GM18526 (cell line): ENCODE measurements around the gene AP5Z1.

ENCODE experiments used
- POLR2A ChIP-seq: IDR thresholded peaks from 3 replicates; pipeline ENCODE4 v1.6.1; 2011; ENCODE audit not compliant: insufficient read length; ENCODE audit errors: extremely low read depth

The AP5Z1 gene

DNA sequence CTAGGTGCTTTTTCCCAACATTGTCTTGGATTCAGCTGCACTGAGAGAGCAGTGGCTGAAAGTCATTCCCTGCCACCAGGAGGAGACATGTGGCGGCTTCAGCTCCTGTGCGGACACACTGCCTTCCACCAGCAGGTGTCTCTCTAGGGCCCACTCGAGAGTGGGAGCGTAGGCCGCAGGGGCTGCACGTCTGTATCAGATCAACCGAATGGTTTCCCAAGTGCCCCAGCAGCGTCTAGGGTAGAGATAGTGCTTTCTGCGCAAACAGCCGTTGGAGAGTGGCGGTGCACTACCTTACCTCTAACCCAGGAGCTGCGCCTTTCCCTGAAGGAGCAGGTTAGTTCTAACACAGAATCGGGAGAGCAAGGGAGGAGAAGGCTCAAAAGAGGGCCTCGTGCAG is 54.8 kb downstream of the AP5Z1 start:
- no peak for TF ChIP-seq POLR2A

DNA sequence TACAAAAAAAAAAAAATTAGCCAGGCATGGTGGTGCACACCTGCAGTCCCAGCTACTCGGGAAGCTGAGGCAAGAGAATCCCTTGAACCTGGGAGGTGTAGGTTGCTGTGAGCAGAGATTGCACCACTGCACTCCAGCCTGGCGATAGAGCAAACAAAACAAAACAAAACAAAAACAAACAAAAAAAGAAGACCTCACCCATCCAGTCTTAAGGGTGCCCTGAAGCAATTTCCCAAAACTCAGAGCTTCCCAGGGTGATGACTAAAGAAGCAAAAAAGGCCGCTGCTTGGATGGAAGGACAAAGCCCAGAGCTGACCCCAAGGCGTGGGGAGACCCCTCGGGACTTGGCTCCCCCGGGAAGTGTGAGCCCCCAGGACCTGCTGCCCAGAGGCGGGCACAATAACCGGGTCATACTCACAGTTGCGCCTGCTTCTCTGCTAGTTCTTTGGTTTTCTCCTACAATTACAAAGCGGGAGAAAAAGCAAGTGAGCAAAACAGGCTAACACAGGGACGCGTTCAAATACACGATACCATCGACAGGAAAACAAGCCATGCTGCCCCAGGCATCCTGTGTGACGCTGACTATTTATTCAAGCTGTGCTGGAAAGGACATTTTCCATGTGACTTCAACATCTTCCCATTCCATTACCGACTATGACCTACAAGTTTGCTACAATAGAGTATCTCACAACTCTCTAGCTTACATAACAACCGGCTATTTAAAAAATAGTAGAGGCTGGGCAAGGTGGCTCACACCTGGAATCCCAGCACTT is 56.5 kb downstream of the AP5Z1 start:
- TF ChIP-seq POLR2A = no peak

DNA sequence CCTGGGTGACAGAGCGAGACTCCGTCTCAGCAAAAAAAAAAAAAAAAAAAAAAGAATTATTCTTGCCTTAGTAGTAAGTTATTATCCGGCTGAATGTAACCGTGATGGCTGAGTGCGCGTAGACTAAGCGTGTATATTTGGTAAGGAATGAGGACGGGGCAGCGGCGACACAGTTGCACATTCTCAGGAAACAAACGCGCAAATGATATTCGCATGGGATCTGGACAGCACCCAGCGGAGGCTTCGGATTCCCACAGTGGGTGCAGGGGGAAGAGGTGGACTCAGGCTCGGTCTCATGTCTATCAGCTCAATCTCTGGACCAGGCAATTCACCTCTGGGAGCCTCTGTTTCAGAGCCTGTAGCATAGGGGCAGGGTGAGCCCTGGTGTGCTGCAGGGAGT is 57.3 kb downstream of the AP5Z1 start:
- no peak for TF ChIP-seq POLR2A

DNA sequence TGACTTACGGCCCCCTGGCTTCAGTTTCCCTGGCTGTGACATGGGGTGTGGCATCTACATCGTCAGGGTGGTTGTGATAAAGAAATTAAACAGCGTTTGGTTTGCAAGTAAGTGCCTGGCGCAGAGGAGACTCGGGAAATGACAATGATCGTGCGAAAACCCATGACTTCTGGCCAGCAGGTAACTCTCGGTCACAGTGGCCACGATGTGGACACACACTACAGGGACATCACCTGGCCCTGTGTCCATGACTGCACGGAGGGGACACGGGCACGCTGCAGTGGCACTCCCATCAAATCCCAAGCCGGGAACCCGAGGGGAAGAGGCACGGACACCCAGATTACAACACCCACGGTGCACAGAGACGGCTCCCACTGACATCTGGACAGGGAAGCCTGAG is 57.8 kb downstream of the AP5Z1 start:
- no peak for TF ChIP-seq POLR2A

DNA sequence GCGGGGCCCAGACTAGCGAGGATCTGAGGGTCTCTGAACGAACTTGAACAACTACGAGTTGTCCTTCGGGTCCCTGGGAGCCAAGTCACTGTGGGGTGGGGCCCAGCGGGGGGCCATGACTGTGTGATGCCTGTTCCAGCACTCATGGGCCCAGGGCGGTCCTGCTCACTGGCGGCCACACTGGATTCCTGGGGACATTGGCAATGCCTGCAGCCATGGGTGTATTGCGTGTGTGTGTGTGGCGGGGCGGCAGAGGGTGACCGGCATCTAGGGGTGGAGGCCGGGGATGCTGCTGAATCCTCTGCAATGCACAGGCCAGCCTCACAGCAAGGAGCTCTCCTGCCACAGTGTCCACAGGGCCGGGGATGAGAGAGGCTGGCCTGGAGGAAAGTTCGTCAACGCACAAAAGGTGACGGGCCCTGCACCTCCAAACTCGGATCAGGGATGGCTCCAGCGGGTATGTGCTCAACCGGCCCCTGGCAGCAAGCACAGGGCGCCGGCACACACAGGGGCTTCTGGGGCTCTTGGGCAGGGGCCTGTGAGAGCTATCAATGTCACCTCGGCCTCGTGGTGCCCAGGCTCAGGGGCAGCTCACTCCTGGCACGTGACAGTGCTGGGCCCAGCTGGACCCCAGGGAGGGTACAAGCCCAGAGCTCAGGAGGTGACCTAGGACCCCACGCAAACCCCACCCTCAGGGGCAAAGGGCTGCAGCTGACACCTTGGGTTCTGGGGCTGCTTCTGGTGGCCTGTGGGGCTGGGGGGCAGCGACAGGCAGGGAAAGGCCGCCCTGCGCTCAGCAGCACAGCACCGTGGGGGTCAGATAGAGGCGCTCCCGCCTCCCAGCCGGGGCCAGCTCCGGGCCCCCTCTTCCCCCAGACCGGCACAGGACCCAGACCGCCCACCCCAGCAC is 58.5 kb downstream of the AP5Z1 start:
- no peak for TF ChIP-seq POLR2A

DNA sequence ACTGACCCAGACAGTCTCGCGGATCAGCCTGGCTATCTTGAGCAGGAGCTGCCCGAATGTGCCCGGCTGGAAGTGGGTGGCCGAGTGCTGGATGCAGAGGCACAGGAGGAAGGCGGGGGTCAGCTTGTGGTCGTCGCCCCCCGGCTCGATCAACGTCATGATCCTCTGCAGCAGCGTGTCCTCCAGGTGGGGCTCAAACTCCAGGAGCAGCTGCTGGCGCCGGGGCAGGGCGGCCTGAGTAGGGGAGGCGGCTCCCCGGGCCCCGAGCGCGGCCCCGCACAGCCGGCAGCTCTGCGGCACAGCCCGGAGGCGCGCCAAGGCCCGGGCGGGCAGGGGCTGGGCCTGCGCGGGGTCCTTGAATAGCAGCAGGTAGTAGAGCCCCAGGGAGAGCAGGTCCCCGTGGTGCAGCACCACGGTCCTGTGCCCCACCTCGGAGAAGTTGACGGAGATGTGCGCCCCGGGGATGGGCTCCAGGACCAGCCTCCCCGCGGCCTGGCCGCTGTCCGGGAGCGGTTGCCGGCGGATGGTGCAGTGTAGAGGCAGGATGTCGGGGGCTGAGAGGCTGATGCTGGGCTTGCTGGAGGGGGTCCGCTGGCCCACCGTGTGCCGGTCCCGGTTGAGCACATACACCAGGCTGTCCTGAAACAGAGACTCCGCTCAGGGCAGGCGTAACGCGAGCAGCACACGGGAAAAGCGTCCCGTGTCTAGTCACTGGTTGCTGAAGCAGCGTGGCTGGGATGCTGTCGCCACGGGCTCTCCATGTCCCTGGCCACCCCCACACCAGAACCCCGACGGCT is 59.4 kb downstream of the AP5Z1 start:
- no peak for TF ChIP-seq POLR2A

DNA sequence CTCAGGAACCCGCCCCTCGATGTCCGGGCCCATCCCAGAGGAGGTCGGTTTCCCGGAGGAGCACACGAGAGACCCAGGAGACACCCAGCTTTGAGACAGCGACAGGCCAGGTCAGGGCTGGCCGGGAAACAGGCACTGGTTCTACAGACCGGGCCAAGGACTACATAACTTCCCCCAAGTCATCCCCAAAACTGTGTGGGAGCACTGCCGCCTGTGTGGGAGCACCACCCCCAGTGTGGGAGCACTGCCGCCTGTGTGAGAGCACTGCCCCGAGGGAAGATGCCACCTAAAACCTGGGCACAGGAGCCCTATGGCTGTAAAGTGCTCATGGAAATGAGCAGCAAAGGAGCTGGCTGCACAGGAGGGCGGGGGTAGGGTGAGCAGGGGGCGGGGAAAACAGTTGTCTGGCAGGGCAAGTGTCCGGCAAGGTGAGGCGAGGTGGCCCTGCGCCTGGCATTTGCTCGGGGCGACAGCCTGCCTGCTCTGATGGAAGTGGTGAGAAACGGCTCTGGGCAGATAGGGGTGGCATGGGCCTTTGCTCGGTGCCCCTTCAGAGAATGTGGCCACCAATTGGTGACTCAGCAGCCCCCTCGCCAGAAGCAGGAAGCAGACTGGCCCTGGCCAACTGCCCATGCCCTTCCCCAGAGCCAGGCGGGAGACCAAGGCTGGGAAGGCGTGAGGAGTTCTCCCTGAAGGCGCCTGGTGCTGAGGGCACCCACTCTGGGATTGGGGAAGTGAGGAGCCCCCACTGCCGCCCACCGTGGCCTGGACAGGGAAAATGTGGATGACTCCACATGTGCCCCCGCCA is 60.2 kb downstream of the AP5Z1 start:
- TF ChIP-seq POLR2A = no peak

DNA sequence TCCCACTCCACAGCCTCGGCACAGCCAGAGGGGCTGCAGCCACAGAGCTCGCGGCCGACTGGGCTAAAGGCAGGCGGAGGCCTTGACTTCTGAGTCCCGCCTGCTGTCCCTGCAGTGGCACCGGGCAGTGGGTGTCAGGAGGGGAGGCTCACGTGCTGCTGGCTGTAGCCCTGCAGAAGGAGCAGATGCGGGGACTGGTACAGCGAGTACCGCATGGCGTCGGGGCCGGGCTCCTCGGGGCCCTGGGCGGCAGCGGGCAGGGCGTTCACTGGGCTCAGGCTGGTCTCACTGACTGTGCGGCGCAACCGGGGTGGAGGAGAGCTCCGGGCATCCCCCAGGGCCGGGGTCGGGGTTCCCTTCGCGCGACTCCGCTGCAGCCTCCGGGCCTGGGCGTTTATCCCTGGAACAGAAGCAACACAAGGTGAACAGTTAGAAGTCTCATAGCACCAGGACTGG is 60.8 kb downstream of the AP5Z1 start:
- TF ChIP-seq POLR2A = no peak

DNA sequence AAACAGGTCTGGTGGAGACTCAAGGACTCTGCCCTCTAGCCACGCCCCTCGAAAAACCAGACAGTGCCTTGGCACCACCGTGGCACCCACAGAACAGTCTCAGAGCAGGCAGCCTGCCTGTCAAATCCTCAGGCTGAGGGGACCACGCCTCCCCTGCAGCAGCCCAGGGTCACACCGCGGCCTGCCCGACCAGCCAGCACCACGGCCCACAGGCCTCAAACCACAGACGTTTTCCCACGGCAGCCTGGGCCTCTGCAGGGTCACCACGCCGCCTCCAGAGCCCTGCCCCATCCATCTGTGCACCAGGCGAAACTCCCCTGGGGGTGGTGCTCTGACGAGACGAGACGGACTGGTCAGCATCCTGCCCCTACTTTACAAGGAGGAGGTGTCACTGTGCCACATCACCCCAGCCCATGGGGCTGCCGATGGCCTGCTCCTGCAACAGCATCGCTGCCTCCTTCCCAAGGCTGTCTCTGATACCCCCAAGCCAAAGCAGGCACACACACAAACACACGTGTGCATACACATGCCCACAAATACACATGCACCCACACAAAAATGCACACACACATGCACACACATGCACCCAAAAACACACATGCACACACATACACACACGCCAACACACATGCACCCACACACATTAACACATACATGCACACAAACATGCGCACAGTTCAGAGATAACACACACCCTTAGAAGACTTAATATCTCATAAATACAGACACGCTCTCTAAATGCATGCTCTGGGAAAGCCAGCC is 61.8 kb downstream of the AP5Z1 start:
- no peak for TF ChIP-seq POLR2A

DNA sequence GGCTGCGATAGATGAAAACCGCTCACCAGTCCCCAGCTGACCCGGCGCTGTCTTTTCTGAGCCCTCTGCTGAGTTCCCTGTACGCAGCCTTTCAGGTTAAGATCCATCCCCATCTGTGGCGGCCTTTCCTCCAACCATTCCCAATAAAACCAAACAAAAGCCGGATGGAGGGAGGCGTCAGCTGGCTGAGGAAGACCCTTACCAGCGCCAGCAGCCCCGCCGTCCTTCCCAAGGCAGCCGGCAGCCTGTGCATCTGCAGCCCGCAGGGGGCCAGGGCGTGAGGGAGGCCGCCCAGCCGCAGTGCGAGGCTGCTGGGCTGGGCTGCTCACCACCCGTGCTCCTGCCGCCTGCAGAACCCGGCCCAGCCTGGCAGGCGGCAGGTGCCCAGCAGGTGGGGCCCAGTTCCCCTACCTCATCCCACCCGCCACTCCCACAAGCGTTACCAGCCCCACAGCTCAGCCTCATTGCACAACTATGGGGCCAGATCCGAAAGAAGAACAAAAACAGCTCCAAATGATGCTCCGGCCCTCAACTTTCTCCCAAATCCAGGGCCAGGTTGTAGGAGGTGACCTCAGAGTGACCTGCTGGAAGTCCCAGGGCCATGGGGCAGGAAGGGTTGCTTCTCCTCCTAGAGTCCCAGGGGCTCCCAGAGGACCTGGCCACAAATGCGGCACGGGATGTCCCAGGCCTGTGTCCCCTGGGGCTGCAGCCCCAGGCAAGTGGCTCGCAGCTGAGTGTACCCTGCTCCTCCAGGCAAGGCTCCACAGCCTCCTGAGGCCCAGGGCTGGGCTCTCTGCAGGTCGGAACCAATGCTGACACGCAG is 62.6 kb downstream of the AP5Z1 start:
- no peak for TF ChIP-seq POLR2A

DNA sequence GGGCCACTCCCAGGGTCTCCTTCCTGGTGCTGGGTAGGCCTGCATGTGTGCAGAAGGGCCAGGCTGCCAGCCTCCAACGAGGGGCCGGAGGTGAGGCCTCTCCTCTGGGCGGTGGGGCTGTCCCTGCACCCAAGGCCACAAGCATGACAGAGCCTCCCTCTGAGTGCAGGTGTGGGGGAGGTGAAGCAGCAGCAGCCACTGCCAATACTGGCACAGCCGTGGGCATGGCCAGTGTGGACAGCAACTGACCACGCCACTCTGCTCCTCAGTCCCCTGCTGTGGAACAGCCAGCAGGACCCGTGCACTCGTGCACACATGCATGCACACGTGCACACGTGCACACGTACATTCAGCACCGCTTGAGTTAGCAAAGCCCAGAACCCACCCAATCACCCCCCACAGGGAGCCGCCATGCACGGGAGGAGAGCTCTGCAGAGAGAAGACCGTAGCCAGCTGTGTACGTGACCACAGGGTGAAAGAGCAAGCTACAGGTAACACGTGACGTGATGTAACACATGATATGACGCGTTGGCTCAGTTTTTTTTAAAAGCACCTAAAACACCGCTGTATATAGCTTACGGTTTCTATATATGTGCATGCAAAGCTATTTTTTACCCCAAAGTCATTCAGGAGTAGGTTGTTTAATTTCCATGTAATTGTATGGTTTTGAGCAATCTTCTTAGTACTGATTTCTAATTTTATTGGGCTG is 63.4 kb downstream of the AP5Z1 start:
- TF ChIP-seq POLR2A = no peak

DNA sequence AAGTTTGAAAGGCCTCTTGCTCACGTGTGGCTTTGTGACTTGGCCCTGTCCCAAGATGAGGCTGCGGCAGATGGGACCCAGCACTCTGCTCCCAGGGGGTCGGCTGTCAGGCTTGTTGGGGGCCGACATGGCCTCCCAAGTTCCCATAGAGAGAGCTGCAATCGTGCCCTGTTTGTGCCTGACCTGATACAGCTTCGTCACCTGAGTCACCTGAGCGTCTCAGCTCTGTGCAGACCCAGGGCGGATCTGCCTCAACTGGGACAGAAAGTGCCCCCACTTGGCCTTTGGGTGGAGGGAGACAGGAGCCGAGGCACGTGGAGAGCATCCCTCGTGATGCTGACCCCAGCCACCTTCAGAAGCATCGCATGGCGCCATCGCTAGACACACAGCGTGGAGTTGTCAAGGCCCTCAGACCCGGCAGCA is 64.7 kb downstream of the AP5Z1 start:
- no peak for TF ChIP-seq POLR2A
